ENCODE data around the gene TOP1.

The TOP1 gene

GRCh38 chr20:41038149-41038877 is 9.7 kb downstream of the TOP1 start:
- no peak for DNase-seq (ENCODE audit: low spot score)

GRCh38 chr20:41038878-41039404 is 10.3 kb downstream of the TOP1 start:
- no peak for DNase-seq (ENCODE audit: low spot score)

GRCh38 chr20:41040855-41041254 is 12.2 kb downstream of the TOP1 start:
- no peak for DNase-seq (ENCODE audit: low spot score)

GRCh38 chr20:41041693-41042092 is 13.1 kb downstream of the TOP1 start:
- no peak for DNase-seq (ENCODE audit: low spot score)

GRCh38 chr20:41044409-41045062 is 15.9 kb downstream of the TOP1 start:
- no peak for DNase-seq (ENCODE audit: low spot score)

GRCh38 chr20:41045671-41046070 is 17.0 kb downstream of the TOP1 start:
- DNase-seq (ENCODE audit: low spot score) = no peak

- DNase-seq (ENCODE audit: low spot score) = no peak
Measured at GRCh38 chr20:41046716-41047115, 18.1 kb downstream of the TOP1 start.

GRCh38 chr20:41047279-41047974 is 18.8 kb downstream of the TOP1 start:
- DNase-seq (ENCODE audit: low spot score) = no peak

GRCh38 chr20:41047975-41048305 is 19.3 kb downstream of the TOP1 start:
- DNase-seq (ENCODE audit: low spot score) = no peak

- DNase-seq (ENCODE audit: low spot score) = no peak
Measured at GRCh38 chr20:41048461-41049301, 20.1 kb downstream of the TOP1 start.

- DNase-seq (ENCODE audit: low spot score) = no peak
Measured at GRCh38 chr20:41049451-41049850, 20.8 kb downstream of the TOP1 start.

- DNase-seq (ENCODE audit: low spot score) = no peak
Measured at GRCh38 chr20:41050361-41051008, 21.9 kb downstream of the TOP1 start.

GRCh38 chr20:41051009-41051825 is 22.6 kb downstream of the TOP1 start:
- DNase-seq (ENCODE audit: low spot score) = no peak

GRCh38 chr20:41052742-41053419 is 24.3 kb downstream of the TOP1 start:
- DNase-seq (ENCODE audit: low spot score) = no peak

- no peak for DNase-seq (ENCODE audit: low spot score)
Measured at GRCh38 chr20:41054070-41054846, 25.6 kb downstream of the TOP1 start.

GRCh38 chr20:41054847-41055230 is 26.2 kb downstream of the TOP1 start:
- no peak for DNase-seq (ENCODE audit: low spot score)

GRCh38 chr20:41055679-41056078 is 27.1 kb downstream of the TOP1 start:
- DNase-seq (ENCODE audit: low spot score) = no peak

- DNase-seq (ENCODE audit: low spot score) = no peak
Measured at GRCh38 chr20:41057999-41058673, 29.5 kb downstream of the TOP1 start.
